HUES48 (cell line): ENCODE data around the gene FNDC3B.
"Not testable (repeated sequence)": the region's sequence is repeated elsewhere in the genome, so short reads cannot be mapped to it uniquely, and the experiment has no call there.

Experiments used
- H3K27ac ChIP-seq: one replicate; pipeline ENCODE4 v1.7.0; 2013; ENCODE audit warnings: low read depth, low read length, inconsistent platforms
- H3K27me3 ChIP-seq: 2 replicates; pipeline ENCODE4 v1.6.1; 2013; ENCODE audit warnings: mild to moderate bottlenecking, low read length; ENCODE audit not compliant: control insufficient read depth, insufficient read depth
- H3K36me3 ChIP-seq: 2 replicates; pipeline ENCODE4 v1.6.1; 2013; ENCODE audit warnings: low read length; ENCODE audit not compliant: control insufficient read depth, insufficient read depth
- H3K4me1 ChIP-seq: 2 replicates; pipeline ENCODE4 v1.6.1; 2013; ENCODE audit warnings: mild to moderate bottlenecking, low read length; ENCODE audit not compliant: control insufficient read depth, insufficient read depth
- H3K4me3 ChIP-seq: 2 replicates; pipeline ENCODE4 v1.5.1; 2013; ENCODE audit warnings: mild to moderate bottlenecking, low read depth, low read length
- H3K9ac ChIP-seq: 2 replicates; pipeline ENCODE4 v1.6.1; 2013; ENCODE audit warnings: mild to moderate bottlenecking, low read depth, low read length, moderate library complexity
- H3K9me3 ChIP-seq: 2 replicates; pipeline ENCODE4 v1.6.1; 2013; ENCODE audit warnings: low read length; ENCODE audit not compliant: control insufficient read depth, insufficient read depth

Gene FNDC3B

DNA sequence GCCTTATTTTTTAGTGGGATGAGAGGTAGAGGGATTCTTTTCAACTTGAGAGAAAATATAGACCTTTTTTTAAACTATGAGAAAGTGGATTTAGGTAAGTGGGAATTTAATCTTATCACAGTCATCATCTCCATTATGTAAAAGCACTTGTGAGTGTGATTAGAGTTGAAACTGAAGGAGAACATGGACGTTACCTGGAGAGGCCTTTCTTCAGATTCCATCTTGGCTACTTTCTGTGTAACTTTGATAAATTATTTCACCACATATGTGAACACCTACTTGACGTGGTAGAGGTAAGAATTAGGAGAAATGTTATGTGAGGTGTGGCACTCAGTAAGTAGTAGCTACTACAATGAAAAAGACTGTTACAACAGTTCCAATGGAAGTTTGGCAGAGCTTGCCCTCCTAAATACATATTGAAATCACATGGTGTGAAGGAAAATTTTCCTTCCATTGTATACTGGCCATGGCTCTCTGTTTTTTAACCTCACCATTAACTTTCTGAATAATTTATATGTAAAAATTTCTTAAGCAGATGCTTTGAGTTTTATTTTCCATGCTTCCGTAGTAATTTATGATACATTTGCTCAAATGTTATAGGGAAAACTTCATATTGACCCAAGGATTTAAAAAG, 193.3 kb downstream of the FNDC3B start:
- H3K9ac ChIP-seq = no peak overlapping the region
- peaks cover 9% of the 10 kb centered on the region for H3K4me1 ChIP-seq
- H3K36me3 ChIP-seq = 0 out of 2 replicates have a peak, but pooled peaks cover 4% of the 10 kb centered on the region
- H3K4me3 ChIP-seq = no peak overlapping the region
- H3K27me3 ChIP-seq = no peaks in the 10 kb centered on the region
- no peaks in the 10 kb centered on the region for H3K9me3 ChIP-seq
- no peak overlapping the region for H3K27ac ChIP-seq

DNA sequence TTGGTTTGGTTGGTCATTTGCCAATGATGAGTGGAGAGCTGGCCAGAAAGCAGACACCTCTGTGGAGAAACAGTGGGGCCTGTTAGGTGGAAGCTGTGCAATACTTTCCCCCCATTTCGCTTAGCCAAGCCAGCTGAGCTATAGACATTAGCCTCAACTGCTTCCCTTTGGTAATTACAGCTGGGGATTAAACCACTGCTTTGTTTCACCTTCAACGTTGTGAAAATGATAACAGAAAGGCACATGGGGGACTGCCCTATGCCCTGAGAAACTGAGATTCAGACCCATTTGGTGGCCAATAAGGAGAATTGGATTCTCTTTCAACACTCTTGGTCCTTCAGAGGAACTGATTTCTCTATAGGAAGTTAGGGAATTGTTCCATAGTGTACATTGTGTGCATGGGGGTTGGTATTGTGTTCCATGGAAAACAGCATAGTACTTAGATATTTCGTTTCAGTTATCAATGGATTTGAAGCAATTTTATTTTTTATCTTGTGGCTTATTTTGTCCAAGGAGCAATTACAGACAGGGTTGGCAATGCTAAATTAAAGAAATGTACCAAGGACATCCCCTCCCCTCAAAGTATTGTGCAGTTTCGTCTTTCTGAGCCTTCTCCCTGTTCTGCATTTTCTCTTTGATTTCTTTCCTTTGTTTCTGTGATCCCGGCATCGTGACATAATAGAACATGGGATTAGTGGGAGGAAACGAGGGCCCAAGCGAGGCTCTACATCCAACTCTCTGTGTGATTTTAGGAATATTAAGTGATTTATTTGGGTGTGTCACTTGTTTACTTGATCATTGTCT, 194.3 kb downstream of the FNDC3B start:
- no peak overlapping the region for H3K27ac ChIP-seq
- 0 out of 2 replicates have a peak, but pooled peaks cover under 1% of the 10 kb centered on the region for H3K36me3 ChIP-seq
- no peaks in the 10 kb centered on the region for H3K4me1 ChIP-seq
- H3K9ac ChIP-seq = no peak overlapping the region
- H3K9me3 ChIP-seq = no peaks in the 10 kb centered on the region
- no peak overlapping the region for H3K4me3 ChIP-seq
- no peaks in the 10 kb centered on the region for H3K27me3 ChIP-seq

DNA sequence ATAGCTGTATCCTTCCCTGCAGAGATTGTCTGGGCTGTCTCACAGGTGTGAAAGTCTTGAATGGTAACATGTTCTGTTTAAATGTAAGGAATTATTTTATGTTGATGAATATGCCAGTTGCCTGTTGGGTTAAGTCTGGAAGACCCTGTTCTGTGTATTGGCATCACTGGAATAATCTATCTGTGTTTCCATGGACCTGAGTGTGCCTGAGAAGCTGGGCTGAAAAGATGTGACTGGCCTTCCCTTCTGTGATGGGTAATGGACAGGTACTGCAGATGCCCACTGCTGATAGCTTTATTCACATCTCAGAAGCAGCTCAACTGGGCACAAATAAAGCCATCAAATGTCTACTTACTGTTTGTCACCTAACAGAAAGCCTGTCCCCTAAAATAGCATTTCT, 196.3 kb downstream of the FNDC3B start:
- Histone ChIP-seq H3K9me3 (peaks cover 12% of the 10 kb centered on the region), H3K4me1 (no peaks in the 10 kb centered on the region), H3K36me3 (peaks cover 3% of the 10 kb centered on the region), H3K9ac (no peak overlapping the region), H3K27me3 (no peaks in the 10 kb centered on the region), H3K4me3 (no peak overlapping the region), H3K27ac (no peak overlapping the region)

DNA sequence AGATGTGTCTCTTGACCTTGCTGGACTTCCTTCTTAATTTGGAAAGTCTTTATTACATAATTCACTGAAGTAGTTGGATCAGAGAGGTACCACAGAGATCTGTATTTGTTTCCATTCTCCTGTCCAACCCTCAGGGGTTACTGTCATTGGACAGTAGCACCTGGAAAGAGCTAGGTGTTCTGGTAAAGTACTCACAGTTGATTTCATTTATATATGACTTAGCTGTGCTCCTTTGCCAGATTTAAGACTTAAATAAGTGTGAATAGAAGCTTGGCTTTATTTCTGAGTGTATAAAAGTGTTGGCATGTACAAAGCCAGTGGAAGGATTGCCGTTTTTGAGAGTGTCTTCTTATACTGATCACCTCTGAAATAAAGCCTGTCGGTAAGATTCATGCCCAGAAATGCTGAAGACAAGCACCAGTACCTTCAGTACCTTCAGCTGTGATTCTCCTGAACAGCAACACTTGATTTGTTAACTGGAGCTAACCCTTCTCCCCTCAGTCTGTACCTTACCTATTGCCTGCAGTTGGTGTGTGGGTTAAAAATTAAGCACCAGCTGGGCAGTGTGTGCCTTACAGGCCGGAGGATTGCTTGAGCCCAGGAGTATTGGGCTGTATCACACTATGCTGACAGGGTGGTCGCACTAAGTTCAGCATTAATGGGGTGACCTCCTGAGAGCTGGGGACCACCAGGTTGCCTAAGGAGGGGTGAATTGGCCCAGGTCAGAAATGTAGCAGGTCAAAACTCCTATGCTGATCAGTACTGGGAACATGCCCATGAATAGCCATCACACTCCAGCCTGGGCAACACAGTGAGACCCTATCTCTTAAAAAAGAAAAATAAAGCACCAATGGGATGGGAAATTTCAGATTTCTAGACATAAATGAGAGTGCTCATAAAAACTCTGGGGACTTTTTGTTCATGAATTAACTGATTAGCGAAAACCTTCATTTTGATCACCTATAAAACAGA, 197.7 kb downstream of the FNDC3B start:
- H3K9ac ChIP-seq = no peak overlapping the region
- no peak overlapping the region for H3K27ac ChIP-seq
- H3K27me3 ChIP-seq = no peaks in the 10 kb centered on the region
- H3K9me3 ChIP-seq = peaks cover 24% of the 10 kb centered on the region
- H3K36me3 ChIP-seq = peaks cover 11% of the 10 kb centered on the region
- H3K4me3 ChIP-seq = no peak overlapping the region
- no peaks in the 10 kb centered on the region for H3K4me1 ChIP-seq

- H3K36me3 ChIP-seq = peaks cover 15% of the 10 kb centered on the region
- H3K27ac ChIP-seq = no peak overlapping the region
- no peaks in the 10 kb centered on the region for H3K27me3 ChIP-seq
- no peak overlapping the region for H3K4me3 ChIP-seq
- peaks cover 29% of the 10 kb centered on the region for H3K9me3 ChIP-seq
- H3K9ac ChIP-seq = no peak overlapping the region
- H3K4me1 ChIP-seq = no peaks in the 10 kb centered on the region
Observed at GRCh38 chr3:172238188-172238587, 198.8 kb downstream of the FNDC3B start.

GRCh38 chr3:172239218-172239790, 199.9 kb downstream of the FNDC3B start:
- H3K4me1 ChIP-seq = no peaks in the 10 kb centered on the region
- no peak overlapping the region for H3K27ac ChIP-seq
- H3K36me3 ChIP-seq = peaks cover 15% of the 10 kb centered on the region
- no peak overlapping the region for H3K4me3 ChIP-seq
- no peak overlapping the region for H3K9ac ChIP-seq
- H3K9me3 ChIP-seq = peaks cover 29% of the 10 kb centered on the region
- no peaks in the 10 kb centered on the region for H3K27me3 ChIP-seq

GRCh38 chr3:172241405-172241804, 202.0 kb downstream of the FNDC3B start:
- Histone ChIP-seq H3K27ac (no peak overlapping the region), H3K9ac (no peak overlapping the region), H3K27me3 (no peaks in the 10 kb centered on the region), H3K9me3 (peaks cover 29% of the 10 kb centered on the region), H3K36me3 (peaks cover 15% of the 10 kb centered on the region), H3K4me3 (no peak overlapping the region), H3K4me1 (no peaks in the 10 kb centered on the region)

DNA sequence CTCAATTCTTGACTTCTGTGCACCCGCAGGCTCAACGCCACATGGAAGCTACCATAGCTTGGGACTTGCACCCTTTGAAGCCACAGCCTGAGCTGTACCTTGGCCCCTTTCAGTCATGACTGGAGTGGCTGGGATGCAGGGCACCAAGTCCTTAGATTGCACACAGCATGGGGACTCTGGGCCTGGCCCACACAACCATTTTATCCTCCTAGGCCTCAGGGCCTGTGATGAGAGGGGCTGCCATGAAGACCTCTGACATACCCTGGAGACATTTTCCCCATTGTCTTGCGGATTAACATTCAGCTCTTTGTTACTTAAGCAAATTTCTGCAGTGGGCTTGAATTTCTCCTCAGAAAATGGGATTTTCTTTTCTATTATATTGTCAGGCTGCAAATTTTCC, 203.1 kb downstream of the FNDC3B start:
- not testable (repeated sequence) for H3K27me3 ChIP-seq, H3K9ac ChIP-seq, H3K4me1 ChIP-seq, H3K4me3 ChIP-seq, H3K27ac ChIP-seq
- Histone ChIP-seq H3K9me3 (peaks cover 29% of the 10 kb centered on the region), H3K36me3 (peaks cover 15% of the 10 kb centered on the region)

- H3K36me3 ChIP-seq = peaks cover 15% of the 10 kb centered on the region
- H3K27ac ChIP-seq = not testable (repeated sequence)
- H3K4me1 ChIP-seq = peaks cover 17% of the 10 kb centered on the region
Observed at GRCh38 chr3:172243376-172243775, 204.0 kb downstream of the FNDC3B start.

GRCh38 chr3:172244011-172244410, 204.6 kb downstream of the FNDC3B start:
- Histone ChIP-seq H3K27me3 (no peaks in the 10 kb centered on the region), H3K9me3 (peaks cover 28% of the 10 kb centered on the region), H3K27ac (no peak overlapping the region), H3K4me3 (no peak overlapping the region), H3K36me3 (peaks cover 15% of the 10 kb centered on the region), H3K9ac (no peak overlapping the region), H3K4me1 (peaks cover 22% of the 10 kb centered on the region)

More at GRCh38 chr3:172243376-172243775, 204.0 kb downstream of the FNDC3B start:
- H3K27me3 ChIP-seq, H3K9ac ChIP-seq, H3K4me3 ChIP-seq: not testable (repeated sequence)
- peaks cover 29% of the 10 kb centered on the region for H3K9me3 ChIP-seq
